IMR-90 (cell line): ENCODE data around the gene CTBP2. TPM values are rescaled to one million over a fixed set of nuclear protein-coding genes. Genes with fewer than 3 reads are reported as not detected.

Experiments used
- ATAC-seq: fragments of 200-7000 bp; cut with Tn5 transposase; 2 replicates; pipeline ENCODE4 v1.9.1; 2020; ENCODE audit warnings: low read depth, mild to moderate bottlenecking, moderate library complexity
- BruUV-seq: library from RNA; stranded (reverse); fragments of 400-500 nt; replicated peaks from 2 replicates; lab custom pipeline; 2021; lab: Mats Ljungman, UMichigan
- CTCF ChIA-PET: fragments of 300-600 bp; formaldehyde crosslinking; extraction: SDS; loops from one replicate; lab custom pipeline; 2021; ENCODE audit warnings: antibody characterized with exemption; lab: Yijun Ruan, JAX
- POLR2A ChIA-PET: fragments of 300-600 bp; sonication (Branson Sonifier 250); formaldehyde crosslinking; loops from one replicate; lab custom pipeline; 2022; ENCODE audit warnings: antibody characterized with exemption; ENCODE audit not compliant: unreplicated experiment; lab: Charles Lee
- DNase-seq: peaks from one replicate; pipeline ENCODE4 v3.0.0; 2013
- H2AFZ ChIP-seq: replicated peaks from 2 replicates; pipeline ENCODE3; 2013; ENCODE audit warnings: low read length, mild to moderate bottlenecking; ENCODE audit not compliant: poor library complexity
- H2AK5ac ChIP-seq: 2 replicates; pipeline ENCODE4 v1.6.1; 2013; ENCODE audit warnings: low read depth, low read length, inconsistent platforms
- H2AK9ac ChIP-seq: replicated peaks from 2 replicates; pipeline ENCODE3; 2013; ENCODE audit warnings: mild to moderate bottlenecking, low read depth, low read length, moderate library complexity; ENCODE audit not compliant: poor library complexity
- H2BK120ac ChIP-seq: 2 replicates; pipeline ENCODE4 v1.6.1; 2013; ENCODE audit warnings: low read depth, low read length, inconsistent platforms
- H2BK15ac ChIP-seq: 3 replicates; pipeline ENCODE4 v1.6.1; 2013; ENCODE audit warnings: low read depth, low read length, inconsistent platforms
- H2BK20ac ChIP-seq: 2 replicates; pipeline ENCODE4 v1.6.1; 2013; ENCODE audit warnings: low read depth, mild to moderate bottlenecking, inconsistent platforms, low read length, moderate library complexity
- H2BK5ac ChIP-seq: 2 replicates; pipeline ENCODE4 v1.6.1; 2013; ENCODE audit warnings: mild to moderate bottlenecking, low read depth, low read length, inconsistent platforms; ENCODE audit not compliant: poor library complexity, severe bottlenecking
- H3K14ac ChIP-seq: replicated peaks from 2 replicates; pipeline ENCODE4 v1.6.1; 2013; ENCODE audit warnings: low read depth, low read length, inconsistent platforms
- H3K18ac ChIP-seq: 2 replicates; pipeline ENCODE4 v1.6.1; 2013; ENCODE audit warnings: low read depth, low read length, control low read depth
- H3K23ac ChIP-seq: 2 replicates; pipeline ENCODE4 v1.6.1; 2013; ENCODE audit warnings: low read depth, low read length, inconsistent platforms
- H3K27ac ChIP-seq: 2 replicates; pipeline ENCODE4 v1.5.1; 2013; ENCODE audit warnings: mild to moderate bottlenecking, control low read depth, low read length; ENCODE audit not compliant: insufficient read depth
- H3K27me3 ChIP-seq: 2 replicates; pipeline ENCODE4 v1.6.1; 2013; ENCODE audit warnings: low read length; ENCODE audit not compliant: control insufficient read depth, insufficient read depth
- H3K36me3 ChIP-seq: 2 replicates; pipeline ENCODE4 v1.6.1; 2013; ENCODE audit warnings: low read length, mixed read lengths; ENCODE audit not compliant: control insufficient read depth, insufficient read depth
- H3K4ac ChIP-seq: 2 replicates; pipeline ENCODE4 v1.6.1; 2013; ENCODE audit warnings: low read depth, low read length, inconsistent platforms
- H3K4me1 ChIP-seq: 2 replicates; pipeline ENCODE4 v1.6.1; 2013; ENCODE audit warnings: low read length, mixed read lengths; ENCODE audit not compliant: control insufficient read depth, insufficient read depth
- H3K4me2 ChIP-seq: 2 replicates; pipeline ENCODE4 v1.6.1; 2013; ENCODE audit warnings: low read depth, mild to moderate bottlenecking, control low read depth, low read length, moderate library complexity
- H3K4me3 ChIP-seq: 2 replicates; pipeline ENCODE4 v1.5.1; 2013; ENCODE audit warnings: low read depth, mild to moderate bottlenecking, control low read depth, low read length, moderate library complexity; ENCODE audit not compliant: insufficient read depth
- H3K56ac ChIP-seq: 2 replicates; pipeline ENCODE4 v1.6.1; 2013; ENCODE audit warnings: low read length, inconsistent platforms; ENCODE audit not compliant: insufficient read depth; ENCODE audit errors: extremely low read depth
- H3K79me1 ChIP-seq, 2 experiments: 2 replicates each; pipeline ENCODE4 v1.6.1; 2013; ENCODE audit warnings: low read length in 2 of 2, inconsistent platforms in 1 of 2, low read depth in 1 of 2
- H3K9ac ChIP-seq: 2 replicates; pipeline ENCODE4 v1.6.1; 2013; ENCODE audit warnings: low read depth, low read length, control low read depth
- H3K9me1 ChIP-seq: 2 replicates; pipeline ENCODE4 v1.6.1; 2013; ENCODE audit warnings: low read length, inconsistent platforms; ENCODE audit not compliant: insufficient read depth
- H3K9me3 ChIP-seq: 2 replicates; pipeline ENCODE4 v1.6.1; 2013; ENCODE audit warnings: low read length; ENCODE audit not compliant: control insufficient read depth, insufficient read depth
- H4K20me1 ChIP-seq: 2 replicates; pipeline ENCODE4 v1.6.1; 2013; ENCODE audit warnings: low read length, inconsistent platforms; ENCODE audit not compliant: insufficient read depth
- H4K5ac ChIP-seq: 2 replicates; pipeline ENCODE4 v1.6.1; 2013; ENCODE audit warnings: mild to moderate bottlenecking, low read depth, low read length, control low read depth
- H4K8ac ChIP-seq, 2 experiments: 2 replicates each; pipeline ENCODE4 v1.6.1; 2013; ENCODE audit warnings: low read depth in 2 of 2, low read length in 2 of 2, control low read depth in 1 of 2, inconsistent platforms in 1 of 2
- H4K91ac ChIP-seq: 2 replicates; pipeline ENCODE4 v1.6.1; 2013; ENCODE audit warnings: low read depth, low read length, inconsistent platforms; ENCODE audit not compliant: insufficient read depth
- FOS ChIP-seq: fragments of 150-350 bp; IDR thresholded peaks from 2 replicates; pipeline ENCODE4 v1.6.1; 2016; ENCODE audit warnings: low read depth, low read length
- MAZ ChIP-seq: IDR thresholded peaks from 2 replicates; pipeline ENCODE4 v1.6.1; 2012; ENCODE audit warnings: low read depth, mild to moderate bottlenecking, low read length, improper control_type of control experiment, moderate library complexity, borderline replicate concordance
- MXI1 ChIP-seq: IDR thresholded peaks from 2 replicates; pipeline ENCODE4 v1.6.1; 2012; ENCODE audit warnings: low read depth, mild to moderate bottlenecking, low read length, moderate library complexity, borderline replicate concordance
- RAD21 ChIP-seq: IDR thresholded peaks from 2 replicates; pipeline ENCODE4 v1.6.1; 2012; ENCODE audit warnings: low read length, improper control_type of control experiment
- WGBS, 2 experiments: methylation state at CpG; one replicate each; pipeline versions ENCODE4 v1.1.5 to v1.1.7; 2013; ENCODE audit warnings: missing lambda C conversion rate in 2 of 2; ENCODE audit not compliant: insufficient read length in 1 of 2; ENCODE audit errors: extremely low coverage in 2 of 2; 5-methylcytosine and 5-hydroxymethylcytosine counted together
- dilution Hi-C: fragments of 300-500 bp; cut with HindIII; formaldehyde crosslinking; loops from one replicate; pipeline ENCODE4 v1.14.3; 2018; ENCODE audit warnings: low sequenced_read_pairs; ENCODE audit not compliant: unreplicated experiment
- in situ Hi-C: fragments of 300-500 bp; cut with MboI; formaldehyde crosslinking; loops from 3 replicates; pipeline ENCODE4 v1.14.3; 2019; ENCODE audit warnings: low sequenced_read_pairs, inconsistent platforms, mixed read lengths
- intact Hi-C: fragments of 100-400 bp; cut with micrococcal nuclease; formaldehyde crosslinking; loops from 2 replicates; pipeline ENCODE4 v1.10.0; 2022
- polyA plus RNA-seq, 3 experiments: library from polyadenylated mRNA; depleted of rRNA; stranded (reverse); fragments of >200 nt; gene quantifications; 2 replicates each; pipeline ENCODE4 v1.2.3, GENCODE V29; 2012; ENCODE audit warnings: low replicate concordance in 1 of 3
- total RNA-seq: library from RNA; depleted of rRNA; stranded (reverse); fragments of >200 nt; gene quantifications from 2 replicates; pipeline ENCODE4 v1.2.3, GENCODE V29; 2012
- TF ChIP-seq, protein P1 (sequence below): conservative IDR thresholded peaks from 2 replicates; pipeline ENCODE4 v1.5.1; 2012; ENCODE audit warnings: mild to moderate bottlenecking, low read depth, low read length, improper control_type of control experiment

Gene CTBP2
- total and polyA plus RNA-seq, 2 of the 4 experiments (the other 2 are of a cell fraction) = 81.0 to 86.6 TPM

DNA sequence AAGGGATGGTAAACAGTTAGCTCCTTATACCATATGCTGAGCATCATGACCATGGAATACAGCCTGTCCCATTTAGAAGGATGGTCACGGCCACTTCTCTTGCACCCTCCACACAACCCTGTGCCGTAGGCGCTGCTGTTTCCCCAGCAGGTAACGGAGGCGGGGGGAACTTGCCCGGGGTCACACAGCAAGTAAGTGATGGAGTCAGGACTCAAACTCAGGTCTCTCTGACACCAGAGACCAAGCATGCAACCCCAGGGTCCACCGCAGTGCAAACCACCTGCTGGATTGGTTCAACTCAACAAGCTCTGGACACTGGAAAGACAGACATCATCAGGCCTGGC is 146.9 kb downstream of the CTBP2 start:
- Histone ChIP-seq H3K4me2 (no peak overlapping the region), H3K36me3 (peaks cover 24% of the 10 kb centered on the region), H3K56ac (no peak overlapping the region), H3K27ac (no peak overlapping the region), H3K27me3 (no peaks in the 10 kb centered on the region), H2BK120ac (no peak overlapping the region), H2AFZ (no peak overlapping the region), H4K5ac (no peak overlapping the region), H3K14ac (no peak overlapping the region), H4K91ac (no peak overlapping the region), H4K8ac (no peak overlapping the region), H2BK15ac (no peak overlapping the region), H3K4me3 (no peak overlapping the region), H3K4ac (no peak overlapping the region), H3K9me3 (no peaks in the 10 kb centered on the region), H3K18ac (no peak overlapping the region), H2BK5ac (no peak overlapping the region), H2BK20ac (no peak overlapping the region), H3K9ac (no peak overlapping the region), H2AK5ac (no peak overlapping the region), H3K79me1 (peaks cover 38 to 97% of the 10 kb centered on the region in 2 experiments), H2AK9ac (no peak overlapping the region), H3K4me1 (peaks cover 3% of the 10 kb centered on the region; the same call in 1 of the 2 replicates), H3K23ac (no peak overlapping the region), H3K9me1 (peaks cover 34% of the 10 kb centered on the region), H4K20me1 (peaks cover 88% of the 10 kb centered on the region)
- DNase-seq (no peak), ATAC-seq (no peak)
- in situ Hi-C loops = no loop called here
- CTCF ChIA-PET = no interaction called here
- POLR2A ChIA-PET = no interaction called here
- intact Hi-C loops = no loop called here
- dilution Hi-C loops = no loop called here
- WGBS, 2 experiments = 100% methylated on average over 2 of the region's 7 CpGs; no CpG with 5 or more reads in 1 of the 2 experiments
- TF ChIP-seq MXI1 (no peak), RAD21 (no peak), FOS (no peak), MAZ (no peak)
- TF ChIP-seq, protein P1, sequence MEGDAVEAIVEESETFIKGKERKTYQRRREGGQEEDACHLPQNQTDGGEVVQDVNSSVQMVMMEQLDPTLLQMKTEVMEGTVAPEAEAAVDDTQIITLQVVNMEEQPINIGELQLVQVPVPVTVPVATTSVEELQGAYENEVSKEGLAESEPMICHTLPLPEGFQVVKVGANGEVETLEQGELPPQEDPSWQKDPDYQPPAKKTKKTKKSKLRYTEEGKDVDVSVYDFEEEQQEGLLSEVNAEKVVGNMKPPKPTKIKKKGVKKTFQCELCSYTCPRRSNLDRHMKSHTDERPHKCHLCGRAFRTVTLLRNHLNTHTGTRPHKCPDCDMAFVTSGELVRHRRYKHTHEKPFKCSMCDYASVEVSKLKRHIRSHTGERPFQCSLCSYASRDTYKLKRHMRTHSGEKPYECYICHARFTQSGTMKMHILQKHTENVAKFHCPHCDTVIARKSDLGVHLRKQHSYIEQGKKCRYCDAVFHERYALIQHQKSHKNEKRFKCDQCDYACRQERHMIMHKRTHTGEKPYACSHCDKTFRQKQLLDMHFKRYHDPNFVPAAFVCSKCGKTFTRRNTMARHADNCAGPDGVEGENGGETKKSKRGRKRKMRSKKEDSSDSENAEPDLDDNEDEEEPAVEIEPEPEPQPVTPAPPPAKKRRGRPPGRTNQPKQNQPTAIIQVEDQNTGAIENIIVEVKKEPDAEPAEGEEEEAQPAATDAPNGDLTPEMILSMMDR = no peak
- BruUV-seq = no TSS peak
